ENCODE data around the gene CEP350. TPM values are rescaled to one million over a fixed set of nuclear protein-coding genes. Genes with fewer than 3 reads are reported as not detected.
A peak's percentile ranks its signal among the peaks of the same experiment; 100 is the strongest.
"Not testable (repeated sequence)": the region's sequence is repeated elsewhere in the genome, so short reads cannot be mapped to it uniquely, and the experiment has no call there.

CEP350 gene
- total and polyA plus RNA-seq, 7 experiments from 2014 or later, result 39.1 to 90.1 (median 64.0) TPM

DNA sequence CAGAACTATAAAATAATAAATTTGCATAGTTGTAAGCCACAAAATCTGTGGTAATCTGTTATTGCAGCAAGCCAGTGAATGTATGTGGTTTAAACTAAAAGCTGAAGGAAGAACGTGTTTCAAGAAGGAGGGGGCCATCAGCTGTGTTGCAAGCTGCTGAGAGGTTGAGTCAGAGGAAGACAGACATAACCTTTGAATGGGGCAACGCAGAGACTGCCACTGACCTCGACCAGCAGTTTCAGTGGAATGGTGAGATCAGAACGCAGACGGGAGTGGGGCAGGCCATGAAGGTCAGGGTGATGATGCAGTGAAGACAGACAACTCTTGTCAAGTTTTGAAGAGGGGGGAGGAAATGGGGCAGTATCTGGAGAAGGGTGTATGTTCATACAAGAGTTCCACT is 176.9 kb downstream of the CEP350 start:
- no peak overlapping the region for H3K4me3 Mint-ChIP-seq
- Histone ChIP-seq H3K27ac (ENCODE audit: low read depth, low read length) (no peak overlapping the region), H3K27me3 (ENCODE audit: control insufficient read depth in 2 of 2, insufficient read depth in 2 of 2, low read length in 2 of 2) (no peaks in the 10 kb centered on the region), H3K4me1 (ENCODE audit: control insufficient read depth in 2 of 2, insufficient read depth in 2 of 2, low read length in 2 of 2) (no peaks in the 10 kb centered on the region), H3K4me3 (ENCODE audit: low read length) (no peak overlapping the region), H3K9me3 (ENCODE audit: control insufficient read depth in 2 of 3, low read length in 3 of 3) (no peaks in the 10 kb centered on the region), H3K36me3 (ENCODE audit: control insufficient read depth in 2 of 3, insufficient read depth in 3 of 3, low read length in 3 of 3) (no peaks in the 10 kb centered on the region)
- no peak overlapping the region for H3K27ac Mint-ChIP-seq
- CTCF ChIA-PET, result no interaction called here
- peaks cover 15 to 29% (median 20%) of the 10 kb centered on the region in 5 donors for H3K27me3 Mint-ChIP-seq
- no peak for DNase-seq
- ATAC-seq, result peak; percentile 93
- peaks cover 0 to 8% (median 4%) of the 10 kb centered on the region in 11 donors for H3K9me3 Mint-ChIP-seq
- peaks cover 0 to 7% (median 0%) of the 10 kb centered on the region in 5 donors for H3K36me3 Mint-ChIP-seq
- POLR2A ChIA-PET, result no interaction called here
- peaks cover 0 to 11% (median 5%) of the 10 kb centered on the region in 7 donors for H3K4me1 Mint-ChIP-seq
- intact Hi-C loops (cut with micrococcal nuclease), result no loop called here

DNA sequence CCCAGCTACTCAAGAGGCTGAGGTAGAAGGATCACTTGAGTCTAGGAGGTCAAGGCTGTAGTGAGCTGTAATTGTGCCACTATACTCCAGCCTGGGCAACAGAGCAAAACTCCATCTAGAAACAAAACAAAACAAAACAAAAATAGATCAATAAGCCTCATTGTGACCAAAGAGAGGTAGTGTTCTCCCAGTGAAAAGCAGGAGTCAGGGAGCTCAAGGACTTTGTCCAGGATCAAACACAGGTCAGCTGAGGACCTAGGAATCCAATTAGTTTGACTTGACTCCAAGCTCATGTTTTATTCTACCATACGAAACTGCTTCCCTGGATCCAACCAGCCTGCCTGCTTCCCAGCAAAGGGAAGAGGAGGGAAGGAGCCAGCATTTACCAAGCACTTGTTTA is 178.6 kb downstream of the CEP350 start:
- ChIA-PET POLR2A (no interaction called here), CTCF (no interaction called here)
- H3K4me3 Mint-ChIP-seq, result no peak overlapping the region
- H3K9me3 Mint-ChIP-seq, result peaks cover 0 to 16% (median 10%) of the 10 kb centered on the region in 11 donors
- peaks cover 0 to 6% (median 0%) of the 10 kb centered on the region in 7 donors for H3K4me1 Mint-ChIP-seq
- no peak overlapping the region for H3K4me3 ChIP-seq (ENCODE audit: low read length)
- H3K9me3 ChIP-seq (ENCODE audit: control insufficient read depth in 2 of 3, low read length in 3 of 3), result no peaks in the 10 kb centered on the region
- intact Hi-C loops (cut with micrococcal nuclease), result no loop called here
- H3K27ac Mint-ChIP-seq, result no peak overlapping the region
- no peaks in the 10 kb centered on the region for H3K4me1 ChIP-seq (ENCODE audit: control insufficient read depth in 2 of 2, insufficient read depth in 2 of 2, low read length in 2 of 2)
- H3K27me3 Mint-ChIP-seq, result peaks cover 20 to 31% (median 25%) of the 10 kb centered on the region in 5 donors
- no peak overlapping the region for H3K27ac ChIP-seq (ENCODE audit: low read depth, low read length)
- no peaks in the 10 kb centered on the region for H3K36me3 ChIP-seq (ENCODE audit: control insufficient read depth in 2 of 3, insufficient read depth in 3 of 3, low read length in 3 of 3)
- ATAC-seq (no peak), DNase-seq (no peak)
- peaks cover 0 to 14% (median 0%) of the 10 kb centered on the region in 5 donors for H3K36me3 Mint-ChIP-seq
- H3K27me3 ChIP-seq (ENCODE audit: control insufficient read depth in 2 of 2, insufficient read depth in 2 of 2, low read length in 2 of 2), result no peaks in the 10 kb centered on the region

DNA sequence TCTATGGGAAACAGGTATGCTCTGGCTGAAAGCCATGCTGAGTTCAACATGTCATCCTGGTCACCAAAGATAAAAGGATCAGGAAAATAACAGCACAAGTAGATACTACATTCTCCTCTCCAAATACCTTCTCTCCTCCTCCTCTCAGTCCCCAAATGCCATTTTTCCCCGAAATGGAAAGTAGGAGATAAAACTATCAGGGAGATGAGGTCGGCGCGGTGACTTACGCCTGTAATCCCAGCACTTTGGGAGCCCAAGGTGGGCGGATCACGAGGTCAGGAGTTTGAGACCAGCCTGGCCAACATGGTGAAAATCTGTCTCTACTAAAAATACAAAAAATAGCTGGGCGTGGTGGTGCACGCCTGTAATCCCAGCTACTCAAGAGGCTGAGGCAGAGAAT is 179.1 kb downstream of the CEP350 start:
- intact Hi-C loops (cut with micrococcal nuclease); H3K4me1 Mint-ChIP-seq; H3K4me3 Mint-ChIP-seq: not testable (repeated sequence)

DNA sequence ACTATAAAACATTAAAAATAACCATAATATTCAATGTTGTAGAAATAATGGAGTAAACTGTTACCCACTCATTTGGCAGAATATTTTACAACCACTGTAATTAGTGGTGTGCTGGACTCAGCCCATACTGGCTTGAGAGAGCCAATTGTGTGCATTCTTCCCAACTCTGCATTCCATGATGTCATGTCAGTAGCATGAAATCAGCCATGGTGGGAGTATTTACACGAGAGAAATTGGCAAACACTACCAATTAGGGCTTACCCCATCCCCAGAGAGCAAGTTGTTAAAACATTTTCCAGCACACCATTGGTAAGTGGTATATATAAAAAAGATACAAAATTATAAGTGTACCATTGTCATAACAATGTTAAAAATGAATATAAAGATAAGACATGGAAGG is 180.9 kb downstream of the CEP350 start:
- H3K9me3 Mint-ChIP-seq, result peaks cover 0 to 16% (median 10%) of the 10 kb centered on the region in 11 donors
- H3K4me3 ChIP-seq (ENCODE audit: low read length), result no peak overlapping the region
- intact Hi-C loops (cut with micrococcal nuclease), result no loop called here
- H3K27me3 ChIP-seq (ENCODE audit: control insufficient read depth in 2 of 2, insufficient read depth in 2 of 2, low read length in 2 of 2), result no peaks in the 10 kb centered on the region
- no peak for ATAC-seq
- no peaks in the 10 kb centered on the region for H3K9me3 ChIP-seq (ENCODE audit: control insufficient read depth in 2 of 3, low read length in 3 of 3)
- peaks cover 0 to 14% (median 0%) of the 10 kb centered on the region in 5 donors for H3K36me3 Mint-ChIP-seq
- CTCF ChIA-PET, result no interaction called here
- H3K27ac Mint-ChIP-seq, result no peak overlapping the region
- peaks cover 0 to 6% (median 0%) of the 10 kb centered on the region in 7 donors for H3K4me1 Mint-ChIP-seq
- H3K27me3 Mint-ChIP-seq, result peaks cover 20 to 31% (median 25%) of the 10 kb centered on the region in 5 donors
- no peak overlapping the region for H3K27ac ChIP-seq (ENCODE audit: low read depth, low read length)
- H3K4me3 Mint-ChIP-seq, result no peak overlapping the region
- no peaks in the 10 kb centered on the region for H3K4me1 ChIP-seq (ENCODE audit: control insufficient read depth in 2 of 2, insufficient read depth in 2 of 2, low read length in 2 of 2)
- POLR2A ChIA-PET, result no interaction called here
- DNase-seq, result no peak
- H3K36me3 ChIP-seq (ENCODE audit: control insufficient read depth in 2 of 3, insufficient read depth in 3 of 3, low read length in 3 of 3), result no peaks in the 10 kb centered on the region

More for the DNA sequence above, 179.1 kb downstream of the CEP350 start:
- H3K27me3 Mint-ChIP-seq, result peaks cover 20 to 31% (median 25%) of the 10 kb centered on the region in 5 donors
- H3K4me1 ChIP-seq (ENCODE audit: control insufficient read depth in 2 of 2, insufficient read depth in 2 of 2, low read length in 2 of 2); DNase-seq; ATAC-seq; H3K27ac Mint-ChIP-seq; POLR2A ChIA-PET; CTCF ChIA-PET; H3K36me3 ChIP-seq (ENCODE audit: control insufficient read depth in 2 of 3, insufficient read depth in 3 of 3, low read length in 3 of 3); H3K27ac ChIP-seq (ENCODE audit: low read depth, low read length); H3K27me3 ChIP-seq (ENCODE audit: control insufficient read depth in 2 of 2, insufficient read depth in 2 of 2, low read length in 2 of 2); H3K9me3 ChIP-seq (ENCODE audit: control insufficient read depth in 2 of 3, low read length in 3 of 3); H3K4me3 ChIP-seq (ENCODE audit: low read length): not testable (repeated sequence)
- H3K9me3 Mint-ChIP-seq, result peaks cover 0 to 16% (median 10%) of the 10 kb centered on the region in 11 donors
- H3K36me3 Mint-ChIP-seq, result peaks cover 0 to 14% (median 0%) of the 10 kb centered on the region in 5 donors

DNA sequence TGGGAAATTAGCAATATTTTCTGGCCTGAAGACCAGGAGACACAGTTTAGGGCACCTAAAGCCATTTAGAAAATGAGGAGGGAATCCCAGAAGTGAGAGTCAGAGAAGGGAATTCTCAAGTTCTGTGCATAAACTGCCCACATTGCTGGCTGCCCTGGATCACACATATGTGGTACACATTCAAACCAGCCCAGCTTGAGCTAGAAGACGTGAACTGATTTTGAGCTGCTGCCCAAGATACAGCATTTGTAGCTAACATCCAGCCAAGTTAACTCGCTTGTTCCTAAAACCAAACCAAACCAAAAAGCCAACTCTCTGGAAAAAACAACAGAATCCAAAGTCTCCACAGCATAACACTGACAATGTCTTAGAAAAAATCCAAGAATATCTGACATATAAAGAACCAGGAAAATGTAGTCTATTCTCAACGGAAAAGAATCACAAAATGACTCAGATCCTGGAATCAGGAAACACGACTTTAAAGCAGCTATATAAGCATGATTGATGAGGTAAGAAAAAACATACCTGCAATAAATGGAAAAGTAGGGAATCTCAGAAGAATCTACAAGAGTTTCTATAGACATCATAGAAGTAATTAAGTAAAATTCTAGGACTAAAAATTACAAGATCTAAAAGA is 181.8 kb downstream of the CEP350 start:
- CTCF ChIA-PET, result no interaction called here

DNA sequence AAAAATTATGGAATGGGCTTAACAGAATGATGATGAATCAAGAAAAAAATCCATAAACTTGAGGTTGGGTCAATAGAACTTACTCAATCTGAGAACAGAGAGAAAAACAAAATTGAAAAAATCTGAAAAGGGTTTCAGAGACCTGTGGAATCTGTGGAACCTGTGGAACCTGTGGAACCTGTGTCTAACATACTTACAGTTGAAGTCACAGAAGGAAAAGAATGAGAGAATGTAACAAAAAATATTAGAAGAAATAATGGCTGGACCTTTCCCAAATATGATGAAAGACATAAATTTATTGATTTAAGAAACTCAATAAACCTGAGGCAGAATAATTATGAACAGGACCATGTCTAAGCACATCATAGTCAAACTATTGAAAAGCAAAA is 182.4 kb downstream of the CEP350 start:
- H3K27ac ChIP-seq (ENCODE audit: low read depth, low read length), result no peak overlapping the region
- peaks cover 0 to 14% (median 0%) of the 10 kb centered on the region in 5 donors for H3K36me3 Mint-ChIP-seq
- H3K27me3 ChIP-seq (ENCODE audit: control insufficient read depth in 2 of 2, insufficient read depth in 2 of 2, low read length in 2 of 2), result no peaks in the 10 kb centered on the region
- peaks cover 17 to 32% (median 20%) of the 10 kb centered on the region in 5 donors for H3K27me3 Mint-ChIP-seq
- H3K9me3 Mint-ChIP-seq, result peaks cover 0 to 16% (median 10%) of the 10 kb centered on the region in 11 donors
- DNase-seq (no peak), ATAC-seq (no peak)
- ChIA-PET CTCF (no interaction called here), POLR2A (no interaction called here)
- intact Hi-C loops (cut with micrococcal nuclease), result no loop called here
- peaks cover 0 to under 1% (median 0%) of the 10 kb centered on the region in 7 donors for H3K4me1 Mint-ChIP-seq
- H3K4me3 Mint-ChIP-seq, result no peak overlapping the region
- H3K9me3 ChIP-seq (ENCODE audit: control insufficient read depth in 2 of 3, low read length in 3 of 3), result no peaks in the 10 kb centered on the region
- H3K36me3 ChIP-seq (ENCODE audit: control insufficient read depth in 2 of 3, insufficient read depth in 3 of 3, low read length in 3 of 3), result no peaks in the 10 kb centered on the region
- no peaks in the 10 kb centered on the region for H3K4me1 ChIP-seq (ENCODE audit: control insufficient read depth in 2 of 2, insufficient read depth in 2 of 2, low read length in 2 of 2)
- no peak overlapping the region for H3K4me3 ChIP-seq (ENCODE audit: low read length)
- H3K27ac Mint-ChIP-seq, result no peak overlapping the region

More for the DNA sequence above, 181.8 kb downstream of the CEP350 start:
- intact Hi-C loops (cut with micrococcal nuclease), result no loop called here
- H3K4me3 Mint-ChIP-seq, result no peak overlapping the region
- ATAC-seq (no peak), DNase-seq (no peak)
- peaks cover 0 to 16% (median 10%) of the 10 kb centered on the region in 11 donors for H3K9me3 Mint-ChIP-seq
- POLR2A ChIA-PET, result no interaction called here
- H3K36me3 ChIP-seq (ENCODE audit: control insufficient read depth in 2 of 3, insufficient read depth in 3 of 3, low read length in 3 of 3), result no peaks in the 10 kb centered on the region
- H3K27me3 Mint-ChIP-seq, result peaks cover 17 to 33% (median 24%) of the 10 kb centered on the region in 5 donors
- no peaks in the 10 kb centered on the region for H3K27me3 ChIP-seq (ENCODE audit: control insufficient read depth in 2 of 2, insufficient read depth in 2 of 2, low read length in 2 of 2)
- no peak overlapping the region for H3K4me3 ChIP-seq (ENCODE audit: low read length)
- H3K27ac Mint-ChIP-seq, result no peak overlapping the region
- peaks cover 0 to 14% (median 0%) of the 10 kb centered on the region in 5 donors for H3K36me3 Mint-ChIP-seq
- peaks cover 0 to 5% (median 0%) of the 10 kb centered on the region in 7 donors for H3K4me1 Mint-ChIP-seq
- H3K4me1 ChIP-seq (ENCODE audit: control insufficient read depth in 2 of 2, insufficient read depth in 2 of 2, low read length in 2 of 2), result no peaks in the 10 kb centered on the region
- no peaks in the 10 kb centered on the region for H3K9me3 ChIP-seq (ENCODE audit: control insufficient read depth in 2 of 3, low read length in 3 of 3)
- H3K27ac ChIP-seq (ENCODE audit: low read depth, low read length), result no peak overlapping the region

DNA sequence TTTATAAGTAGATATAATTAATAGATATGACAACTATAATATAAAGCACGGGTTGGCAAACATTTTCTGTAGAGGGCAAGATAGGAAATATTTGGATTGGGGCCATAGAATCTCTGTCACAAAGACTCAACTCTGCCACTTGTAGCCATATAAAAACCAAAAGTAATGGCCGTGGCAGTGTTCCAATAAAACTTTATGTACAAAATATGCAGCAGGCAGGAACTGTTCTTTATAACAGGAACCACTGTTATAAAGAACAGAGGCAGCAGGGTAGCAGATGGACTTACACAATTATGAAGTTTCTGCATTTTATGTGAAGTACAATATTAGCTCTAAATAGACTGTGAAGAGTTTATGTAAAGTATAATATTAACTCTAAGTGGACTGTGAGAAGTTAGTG is 183.2 kb downstream of the CEP350 start:
- H3K27ac Mint-ChIP-seq, result no peak overlapping the region
- H3K36me3 ChIP-seq (ENCODE audit: control insufficient read depth in 2 of 3, insufficient read depth in 3 of 3, low read length in 3 of 3), result no peaks in the 10 kb centered on the region
- no peak overlapping the region for H3K4me3 Mint-ChIP-seq
- no peak for DNase-seq
- CTCF ChIA-PET, result no interaction called here
- H3K4me3 ChIP-seq (ENCODE audit: low read length), result no peak overlapping the region
- ATAC-seq, result no peak
- no peaks in the 10 kb centered on the region for H3K4me1 ChIP-seq (ENCODE audit: control insufficient read depth in 2 of 2, insufficient read depth in 2 of 2, low read length in 2 of 2)
- no peak overlapping the region for H3K27ac ChIP-seq (ENCODE audit: low read depth, low read length)
- intact Hi-C loops (cut with micrococcal nuclease), result no loop called here
- no peaks in the 10 kb centered on the region for H3K9me3 ChIP-seq (ENCODE audit: control insufficient read depth in 2 of 3, low read length in 3 of 3)
- H3K27me3 ChIP-seq (ENCODE audit: control insufficient read depth in 2 of 2, insufficient read depth in 2 of 2, low read length in 2 of 2), result no peaks in the 10 kb centered on the region
- POLR2A ChIA-PET, result no interaction called here
- peaks cover 14 to 35% (median 18%) of the 10 kb centered on the region in 5 donors for H3K27me3 Mint-ChIP-seq
- peaks cover 0 to 14% (median 0%) of the 10 kb centered on the region in 5 donors for H3K36me3 Mint-ChIP-seq
- H3K9me3 Mint-ChIP-seq, result peaks cover 0 to 16% (median 10%) of the 10 kb centered on the region in 11 donors
- H3K4me1 Mint-ChIP-seq, result no peaks in the 10 kb centered on the region

Data from naive thymus-derived CD4-positive, alpha-beta T cell (primary cell).